Measurements from ENCODE around the gene C2.

DNA sequence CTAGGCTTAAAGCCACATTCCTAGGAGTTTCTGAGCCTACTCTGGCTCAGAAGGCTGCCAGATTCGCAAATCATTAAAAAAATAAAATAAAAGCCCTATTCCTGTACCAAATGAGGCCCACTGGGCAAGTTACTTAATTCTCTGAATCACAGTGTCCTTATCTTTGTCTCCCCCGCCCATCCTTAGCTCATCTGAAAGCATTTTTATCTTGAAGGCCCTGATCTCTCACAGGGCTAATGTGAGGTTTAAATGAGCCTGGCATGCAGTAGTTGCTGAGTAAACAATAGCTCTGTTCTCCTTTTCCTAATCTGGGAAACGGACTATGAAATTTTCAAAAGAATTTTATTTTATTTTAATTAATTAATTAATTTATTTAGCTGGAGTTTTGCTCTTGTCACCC lies 23.6 kb upstream of the C2 start:
- TF ChIP-seq, protein P1, sequence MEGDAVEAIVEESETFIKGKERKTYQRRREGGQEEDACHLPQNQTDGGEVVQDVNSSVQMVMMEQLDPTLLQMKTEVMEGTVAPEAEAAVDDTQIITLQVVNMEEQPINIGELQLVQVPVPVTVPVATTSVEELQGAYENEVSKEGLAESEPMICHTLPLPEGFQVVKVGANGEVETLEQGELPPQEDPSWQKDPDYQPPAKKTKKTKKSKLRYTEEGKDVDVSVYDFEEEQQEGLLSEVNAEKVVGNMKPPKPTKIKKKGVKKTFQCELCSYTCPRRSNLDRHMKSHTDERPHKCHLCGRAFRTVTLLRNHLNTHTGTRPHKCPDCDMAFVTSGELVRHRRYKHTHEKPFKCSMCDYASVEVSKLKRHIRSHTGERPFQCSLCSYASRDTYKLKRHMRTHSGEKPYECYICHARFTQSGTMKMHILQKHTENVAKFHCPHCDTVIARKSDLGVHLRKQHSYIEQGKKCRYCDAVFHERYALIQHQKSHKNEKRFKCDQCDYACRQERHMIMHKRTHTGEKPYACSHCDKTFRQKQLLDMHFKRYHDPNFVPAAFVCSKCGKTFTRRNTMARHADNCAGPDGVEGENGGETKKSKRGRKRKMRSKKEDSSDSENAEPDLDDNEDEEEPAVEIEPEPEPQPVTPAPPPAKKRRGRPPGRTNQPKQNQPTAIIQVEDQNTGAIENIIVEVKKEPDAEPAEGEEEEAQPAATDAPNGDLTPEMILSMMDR (IDR thresholded peaks at IDR 0.05; ENCODE audit: low read depth, low read length) = no peak
- TF ChIP-seq, protein P2, sequence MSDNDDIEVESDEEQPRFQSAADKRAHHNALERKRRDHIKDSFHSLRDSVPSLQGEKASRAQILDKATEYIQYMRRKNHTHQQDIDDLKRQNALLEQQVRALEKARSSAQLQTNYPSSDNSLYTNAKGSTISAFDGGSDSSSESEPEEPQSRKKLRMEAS (IDR thresholded peaks at IDR 0.05; ENCODE audit: low read depth, low read length) = no peak
